SH-SY5Y (cell line): ENCODE measurements around the gene EHBP1.

Experiments
- GATA2 ChIP-seq: IDR thresholded peaks from 2 replicates; pipeline ENCODE4 v1.6.1; 2011; ENCODE audit warnings: mild to moderate bottlenecking, low read depth, low read length
- GATA3 ChIP-seq: IDR thresholded peaks from 2 replicates; pipeline ENCODE4 v1.6.1; 2011; ENCODE audit warnings: low read depth, mild to moderate bottlenecking, low read length, moderate library complexity

- TF ChIP-seq GATA3 (no peak), GATA2 (no peak)
Observed at GRCh38 chr2:62923242-62923641, 217.7 kb downstream of the EHBP1 start.
